GM13976 (cell line): Measurements from ENCODE around the gene PLXNB3.

Experiments used
- DNase-seq: peaks from one replicate; pipeline ENCODE4 v3.0.0; 2012; ENCODE audit warnings: low spot score
- CTCF ChIP-seq: IDR thresholded peaks from 2 replicates; pipeline ENCODE4 v1.5.1; 2012; ENCODE audit warnings: borderline replicate concordance, mild to moderate bottlenecking; ENCODE audit not compliant: insufficient read depth; ENCODE audit errors: extremely low read depth, missing control alignments, control extremely low read depth
- in situ Hi-C: fragments of 300-500 bp; cut with MboI; formaldehyde crosslinking; loops from one replicate; pipeline ENCODE4 v1.12.0; 2022; ENCODE audit warnings: low sequenced_read_pairs, mixed read lengths, inconsistent platforms; ENCODE audit not compliant: unreplicated experiment

The PLXNB3 gene

GRCh38 chrX:153805436-153805835 is 41.4 kb downstream of the PLXNB3 start:
- DNase-seq, result no peak
- in situ Hi-C loops, result no loop called here
- no peak for TF ChIP-seq CTCF

GRCh38 chrX:153806999-153807575 is 43.0 kb downstream of the PLXNB3 start:
- in situ Hi-C loops, result no loop called here

GRCh38 chrX:153807976-153808375 is 43.9 kb downstream of the PLXNB3 start:
- TF ChIP-seq CTCF, result no peak
- in situ Hi-C loops, result no loop called here
- no peak for DNase-seq

More at GRCh38 chrX:153806999-153807575, 43.0 kb downstream of the PLXNB3 start:
- no peak for TF ChIP-seq CTCF
- no peak for DNase-seq

- in situ Hi-C loops, result no loop called here
- DNase-seq, result no peak
- no peak for TF ChIP-seq CTCF
These were observed 48.2 kb downstream of the PLXNB3 start for GRCh38 chrX:153812220-153812619.

GRCh38 chrX:153813161-153813560 is 49.1 kb downstream of the PLXNB3 start:
- in situ Hi-C loops, result no loop called here
- TF ChIP-seq CTCF, result no peak
- DNase-seq, result no peak

- no peak for DNase-seq
- TF ChIP-seq CTCF, result no peak
- in situ Hi-C loops, result no loop called here
These were observed 50.7 kb downstream of the PLXNB3 start for GRCh38 chrX:153814591-153815315.
